Gastrocnemius medialis (tissue), 4 donors: Measurements from ENCODE around the gene CDH23. TPM values are rescaled to one million over a fixed set of nuclear protein-coding genes. Genes with fewer than 3 reads are reported as not detected.

Experiments used
- ATAC-seq, 2 donors: fragments of 150-250 bp; one replicate each; pipeline ENCODE4 v1.9.1; 2016
- DNase-seq, 2 donors: peaks; one replicate each; pipeline ENCODE4 v3.0.0-alpha.2; 2019
- H3K27ac ChIP-seq, 4 donors: fragments of 200-600 bp; sonication (generic); 1 replicate in 1 of 4; 2 replicates in 3 of 4; pipeline ENCODE4 v1.5.1; 2016 to 2018; ENCODE audit warnings: mild to moderate bottlenecking in 2 of 4, moderate library complexity in 1 of 4
- H3K27me3 ChIP-seq, 3 donors: fragments of 200-600 bp; sonication (generic) in 2 of 3; 1 replicate in 1 of 3; 2 replicates in 2 of 3; pipeline versions ENCODE4 v1.5.1 to v1.6.0; 2016 to 2019; ENCODE audit warnings: mild to moderate bottlenecking in 1 of 3, moderate library complexity in 1 of 3
- H3K36me3 ChIP-seq, 2 donors: fragments of 200-600 bp; sonication (generic) in 1 of 2; one replicate each; pipeline ENCODE4 v1.5.1; 2017 to 2018
- H3K4me1 ChIP-seq, 2 donors: fragments of 200-600 bp; sonication (generic) in 1 of 2; one replicate each; pipeline ENCODE4 v1.5.1; 2016 to 2017; ENCODE audit warnings: mild to moderate bottlenecking in 2 of 2
- H3K4me3 ChIP-seq, 4 donors: fragments of 200-600 bp; sonication (generic) in 3 of 4; 1 replicate in 1 of 4; 2 replicates in 3 of 4; pipeline ENCODE4 v1.5.1; 2016 to 2019; ENCODE audit warnings: mild to moderate bottlenecking in 2 of 4
- H3K9me3 ChIP-seq, 3 donors: fragments of 200-600 bp; sonication (generic) in 2 of 3; 1 replicate in 1 of 3; 2 replicates in 2 of 3; pipeline ENCODE4 v1.5.1; 2016 to 2019
- CTCF ChIP-seq, 5 experiments: fragments of 450-650 bp in 3 of 5; fragments of 200-600 bp in 2 of 5; sonication (generic) in 2 of 5; IDR thresholded peaks in 4 of 5; conservative IDR thresholded peaks in 1 of 5; 1 replicate in 4 of 5; 2 replicates in 1 of 5; pipeline ENCODE4 v1.5.1; 2016 to 2019; ENCODE audit warnings: antibody characterized with exemption in 5 of 5, mild to moderate bottlenecking in 3 of 5, moderate library complexity in 3 of 5
- POLR2A ChIP-seq, 2 donors: fragments of 450-650 bp; IDR thresholded peaks; one replicate each; pipeline ENCODE4 v1.6.1; 2017; ENCODE audit warnings: antibody characterized with exemption in 2 of 2, mild to moderate bottlenecking in 2 of 2, moderate library complexity in 2 of 2
- in situ Hi-C, 4 donors: fragments of 200-750 bp; cut with MboI; loops; one replicate each; pipeline versions ENCODE4 v1.15.0 to v1.8.0; 2017; ENCODE audit warnings: low sequenced_read_pairs in 4 of 4
- intact Hi-C: fragments of 100-400 bp; cut with DNase I; formaldehyde crosslinking; loops from one replicate; pipeline ENCODE4 v1.15.1; 2023; ENCODE audit warnings: low total_unique reads
- total RNA-seq, 4 donors: library from RNA; depleted of rRNA; stranded (reverse); fragments of >200 nt; gene quantifications; one replicate each; pipeline versions ENCODE4 v1.1.0 to v1.2.3, GENCODE V29; 2016

CDH23 gene
- total RNA-seq, 4 donors from 2014 or later: 0.53 to 1.8 (median 1.2) TPM

DNA sequence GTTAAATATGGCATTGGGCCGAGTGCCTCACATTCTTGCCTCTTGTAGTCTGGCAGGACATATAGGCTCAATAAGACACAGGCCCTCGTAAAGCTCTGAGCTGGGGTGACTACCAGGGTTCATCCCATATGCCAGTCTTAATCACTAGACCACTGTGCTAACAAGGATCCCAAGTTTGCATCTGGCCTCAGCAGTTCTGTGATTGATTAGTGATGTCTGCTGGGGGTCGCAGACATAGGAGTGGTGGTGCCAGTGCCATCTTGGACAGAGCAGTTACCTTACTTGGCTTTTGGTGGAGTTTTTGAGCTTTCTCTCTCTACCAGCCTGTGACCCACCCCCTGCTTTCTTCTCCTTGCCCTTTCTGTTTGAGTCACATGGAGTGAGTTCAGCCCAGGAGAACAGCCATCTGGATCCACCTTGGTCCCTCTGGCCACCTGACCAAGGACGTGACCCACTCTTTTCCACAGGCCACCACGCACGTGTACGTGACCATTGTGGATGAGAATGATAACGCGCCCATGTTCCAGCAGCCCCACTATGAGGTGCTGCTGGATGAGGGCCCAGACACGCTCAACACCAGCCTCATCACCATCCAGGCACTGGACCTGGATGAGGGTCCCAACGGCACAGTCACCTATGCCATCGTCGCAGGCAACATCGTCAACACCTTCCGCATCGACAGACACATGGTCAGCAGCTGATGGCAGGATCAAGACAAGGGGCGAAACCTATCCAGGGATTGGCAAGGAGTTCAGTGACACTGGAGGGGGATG lies 380.7 kb downstream of the CDH23 start:
- DNase-seq: no peak
- Histone ChIP-seq H3K27ac (no peak overlapping the region), H3K27me3 (no peaks in the 10 kb centered on the region), H3K4me1 (peaks cover 24 to 32% of the 10 kb centered on the region in 2 donors), H3K36me3 (no peaks in the 10 kb centered on the region), H3K4me3 (no peak overlapping the region), H3K9me3 (no peaks in the 10 kb centered on the region)
- ATAC-seq: no peak
- in situ Hi-C loops (no loop called here), intact Hi-C loops (no loop called here)
- TF ChIP-seq CTCF (IDR thresholded peaks at IDR 0.05 in 4 of 5, conservative IDR thresholded peaks at IDR 0.05 in 1 of 5): no peak
- no peak for TF ChIP-seq POLR2A (IDR thresholded peaks at IDR 0.05)

GRCh38 chr10:71778071-71778825 lies 381.5 kb downstream of the CDH23 start:
- in situ Hi-C loops: no loop called here
- TF ChIP-seq CTCF (IDR thresholded peaks at IDR 0.05 in 4 of 5, conservative IDR thresholded peaks at IDR 0.05 in 1 of 5) (no peak), POLR2A (IDR thresholded peaks at IDR 0.05) (no peak)
- Histone ChIP-seq H3K9me3 (no peaks in the 10 kb centered on the region), H3K27me3 (no peaks in the 10 kb centered on the region), H3K27ac (no peak overlapping the region), H3K4me3 (no peak overlapping the region), H3K4me1 (peaks cover 19 to 25% of the 10 kb centered on the region in 2 donors), H3K36me3 (no peaks in the 10 kb centered on the region)
- no peak for ATAC-seq
- no peak for DNase-seq
- intact Hi-C loops: no loop called here

DNA sequence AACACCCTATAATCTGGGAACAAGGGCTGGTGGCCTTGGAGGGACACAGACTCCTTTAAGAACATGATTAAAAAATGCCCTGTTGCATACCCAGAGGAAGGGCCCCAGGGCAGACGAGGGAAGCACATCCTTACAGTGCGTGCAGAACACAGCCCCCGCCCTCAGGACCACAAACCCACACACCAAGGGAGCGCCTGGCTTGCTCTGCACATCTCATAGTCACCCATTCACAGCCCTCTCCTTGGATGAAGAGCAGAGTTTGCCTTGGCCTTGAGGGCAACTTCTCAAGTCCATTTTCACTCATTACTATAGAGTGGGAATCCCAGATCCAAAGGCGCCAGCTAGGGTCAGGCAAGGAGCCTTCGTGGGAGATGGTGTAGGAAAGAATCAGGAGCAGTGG lies 382.9 kb downstream of the CDH23 start:
- H3K4me1 ChIP-seq: peaks cover 8 to 14% of the 10 kb centered on the region in 2 donors
- in situ Hi-C loops: no loop called here
- intact Hi-C loops: no loop called here
- H3K36me3 ChIP-seq: no peaks in the 10 kb centered on the region
- TF ChIP-seq POLR2A (IDR thresholded peaks at IDR 0.05): no peak
- no peak for TF ChIP-seq CTCF (IDR thresholded peaks at IDR 0.05 in 4 of 5, conservative IDR thresholded peaks at IDR 0.05 in 1 of 5)
- H3K27ac ChIP-seq: no peak overlapping the region
- DNase-seq (no peak), ATAC-seq (no peak)
- no peak overlapping the region for H3K4me3 ChIP-seq
- no peaks in the 10 kb centered on the region for H3K9me3 ChIP-seq
- no peaks in the 10 kb centered on the region for H3K27me3 ChIP-seq

DNA sequence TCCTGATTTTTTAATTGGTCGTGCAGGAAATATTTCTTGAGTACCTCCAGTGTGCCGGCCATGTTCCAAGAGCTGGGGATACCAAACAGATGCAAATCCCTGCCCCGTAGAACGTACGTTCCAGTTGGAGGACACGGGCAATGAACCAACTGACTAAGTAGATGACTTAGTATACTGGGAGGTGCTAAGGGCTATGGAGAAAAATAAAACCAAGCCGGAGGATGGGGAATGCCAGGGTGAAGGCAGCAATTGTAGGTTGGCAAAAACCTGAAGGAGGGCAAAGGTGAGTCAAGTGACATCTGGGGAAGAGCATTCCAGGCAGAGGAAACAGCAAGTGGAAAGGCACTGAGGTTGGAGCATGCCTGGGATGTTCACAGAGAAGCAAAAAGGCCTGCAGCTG lies 383.4 kb downstream of the CDH23 start:
- TF ChIP-seq CTCF (IDR thresholded peaks at IDR 0.05 in 4 of 5, conservative IDR thresholded peaks at IDR 0.05 in 1 of 5) (no peak), POLR2A (IDR thresholded peaks at IDR 0.05) (no peak)
- intact Hi-C loops (no loop called here), in situ Hi-C loops (no loop called here)
- no peaks in the 10 kb centered on the region for H3K9me3 ChIP-seq
- H3K27me3 ChIP-seq: no peaks in the 10 kb centered on the region
- no peak for DNase-seq
- no peaks in the 10 kb centered on the region for H3K36me3 ChIP-seq
- H3K27ac ChIP-seq: no peak overlapping the region
- H3K4me3 ChIP-seq: no peak overlapping the region
- H3K4me1 ChIP-seq: peaks cover 5 to 9% of the 10 kb centered on the region in 2 donors
- no peak for ATAC-seq
